Measurements from ENCODE around the gene TPRA1. TPM values are rescaled to one million over a fixed set of nuclear protein-coding genes. Genes with fewer than 3 reads are reported as not detected.
A peak's percentile ranks its signal among the peaks of the same experiment; 100 is the strongest.

The TPRA1 gene
- total RNA-seq, 2 experiments from 2014 or later: 26.6 to 28.0 TPM

- Mint-ChIP-seq H3K27ac (peak overlapping the region; percentile 67), H3K36me3 (ENCODE audit: low read depth) (peaks cover 2% of the 10 kb centered on the region), H3K27me3 (no peaks in the 10 kb centered on the region), H3K9me3 (no peaks in the 10 kb centered on the region), H3K4me3 (peak overlapping the region; percentile 83), H3K4me1 (ENCODE audit: low read depth) (peaks cover 26% of the 10 kb centered on the region)
- POLR2A ChIA-PET: interaction anchor here (1.0 to 5.5 kb wide), 6 partner anchors 9 to 463 kb away, joined by 3 to 32 read pairs (median 6); partner anchors contain the start of genes MCM2 and SEC61A1
- CTCF ChIA-PET: interaction anchor here (8.8 kb wide), 1 partner anchor 14 kb away, joined by 86 read pairs; no protein-coding TSS in a partner anchor
- intact Hi-C loops (cut with micrococcal nuclease): no loop called here
- TF ChIP-seq CTCF (IDR thresholded peaks at IDR 0.05): no peak
- DNase-seq: peak; percentile 64
- ATAC-seq: peak; percentile 25
These were observed 1.5 kb downstream of the TPRA1 start for GRCh38 chr3:127588806-127589577.

GRCh38 chr3:127587876-127588275 is 2.7 kb downstream of the TPRA1 start:
- Mint-ChIP-seq H3K27ac (no peak overlapping the region), H3K4me3 (no peak overlapping the region), H3K4me1 (ENCODE audit: low read depth) (peaks cover 26% of the 10 kb centered on the region), H3K27me3 (no peaks in the 10 kb centered on the region), H3K9me3 (no peaks in the 10 kb centered on the region), H3K36me3 (ENCODE audit: low read depth) (peaks cover 2% of the 10 kb centered on the region)
- ATAC-seq (no peak), DNase-seq (no peak)
- POLR2A ChIA-PET: interaction anchor here (1.0 to 5.5 kb wide), 4 partner anchors 10 to 25 kb away, joined by 3 to 32 read pairs (median 6); partner anchors contain the start of gene MCM2
- TF ChIP-seq CTCF (IDR thresholded peaks at IDR 0.05): no peak
- intact Hi-C loops (cut with micrococcal nuclease): no loop called here
- CTCF ChIA-PET: interaction anchor here (8.8 kb wide), 1 partner anchor 13 kb away, joined by 86 read pairs; no protein-coding TSS in a partner anchor

GRCh38 chr3:127585813-127586413 is 4.6 kb downstream of the TPRA1 start:
- ATAC-seq (no peak), DNase-seq (no peak)
- ChIA-PET POLR2A (interaction anchor here (5.5 kb wide), 1 partner anchor 12 kb away, joined by 32 read pairs; the partner anchor contains the start of gene MCM2), CTCF (interaction anchor here (8.8 kb wide), 1 partner anchor 11 kb away, joined by 86 read pairs; no protein-coding TSS in a partner anchor)
- H3K36me3 Mint-ChIP-seq (ENCODE audit: low read depth): peaks cover 4% of the 10 kb centered on the region
- no peaks in the 10 kb centered on the region for H3K27me3 Mint-ChIP-seq
- no peak overlapping the region for H3K27ac Mint-ChIP-seq
- no peaks in the 10 kb centered on the region for H3K9me3 Mint-ChIP-seq
- no peak for TF ChIP-seq CTCF (IDR thresholded peaks at IDR 0.05)
- intact Hi-C loops (cut with micrococcal nuclease): no loop called here
- peaks cover 22% of the 10 kb centered on the region for H3K4me1 Mint-ChIP-seq (ENCODE audit: low read depth)
- no peak overlapping the region for H3K4me3 Mint-ChIP-seq

GRCh38 chr3:127585163-127585812 is 5.2 kb downstream of the TPRA1 start:
- H3K9me3 Mint-ChIP-seq: no peaks in the 10 kb centered on the region
- no peak for ATAC-seq
- peak overlapping the region; percentile 10 for H3K27ac Mint-ChIP-seq
- no peak for TF ChIP-seq CTCF (IDR thresholded peaks at IDR 0.05)
- POLR2A ChIA-PET: interaction anchor here (5.5 kb wide), 1 partner anchor 13 kb away, joined by 32 read pairs; the partner anchor contains the start of gene MCM2
- peaks cover 26% of the 10 kb centered on the region for H3K4me1 Mint-ChIP-seq (ENCODE audit: low read depth)
- intact Hi-C loops (cut with micrococcal nuclease): no loop called here
- CTCF ChIA-PET: interaction anchor here (8.8 kb wide), 1 partner anchor 11 kb away, joined by 86 read pairs; no protein-coding TSS in a partner anchor
- peaks cover 4% of the 10 kb centered on the region for H3K36me3 Mint-ChIP-seq (ENCODE audit: low read depth)
- H3K4me3 Mint-ChIP-seq: no peak overlapping the region
- H3K27me3 Mint-ChIP-seq: no peaks in the 10 kb centered on the region
- no peak for DNase-seq

Data from activated CD8-positive, alpha-beta T cell treated with anti-CD3 and anti-CD28 coated beads for 36 hours (primary cell).